GM19240 (cell line): ENCODE measurements around the gene PDCD11.
"Not testable (repeated sequence)": the region's sequence is repeated elsewhere in the genome, so short reads cannot be mapped to it uniquely, and the experiment has no call there.

Source experiments
- DNase-seq: peaks from one replicate; pipeline ENCODE4 v3.0.0; 2011; ENCODE audit warnings: low spot score; ENCODE audit not compliant: insufficient read length

Gene PDCD11

GRCh38 chr10:103472005-103472404 is 75.6 kb downstream of the PDCD11 start:
- no peak for DNase-seq

- no peak for DNase-seq
Measured at GRCh38 chr10:103473261-103473671, 76.8 kb downstream of the PDCD11 start.

GRCh38 chr10:103474077-103474476 is 77.7 kb downstream of the PDCD11 start:
- no peak for DNase-seq

GRCh38 chr10:103475437-103475836 is 79.0 kb downstream of the PDCD11 start:
- no peak for DNase-seq

- DNase-seq, result no peak
Measured at GRCh38 chr10:103476046-103476768, 79.8 kb downstream of the PDCD11 start.

- DNase-seq, result no peak
Measured at GRCh38 chr10:103478671-103479070, 82.2 kb downstream of the PDCD11 start.

- DNase-seq, result no peak
Measured at GRCh38 chr10:103479135-103479534, 82.7 kb downstream of the PDCD11 start, which contains the start of gene CALHM3. Gene CALHM3, minus strand, starts transcription at chr10:103479240. Its CDS starts 208 bp downstream, at chr10:103479032.

- DNase-seq, result no peak
Measured at GRCh38 chr10:103480521-103480920, 84.1 kb downstream of the PDCD11 start.

- peak; percentile 52 for DNase-seq
Measured at GRCh38 chr10:103481974-103482531, 85.6 kb downstream of the PDCD11 start.

GRCh38 chr10:103486635-103487409 is 90.4 kb downstream of the PDCD11 start:
- DNase-seq, result not testable (repeated sequence)

GRCh38 chr10:103487410-103487708 is 90.9 kb downstream of the PDCD11 start:
- DNase-seq, result no peak

GRCh38 chr10:103490986-103491314 is 94.5 kb downstream of the PDCD11 start:
- DNase-seq, result no peak

GRCh38 chr10:103491729-103492364 is 95.4 kb downstream of the PDCD11 start:
- no peak for DNase-seq

- no peak for DNase-seq
Measured at GRCh38 chr10:103492655-103493261, 96.3 kb downstream of the PDCD11 start.

- DNase-seq, result no peak
Measured at GRCh38 chr10:103493362-103493915, 97.0 kb downstream of the PDCD11 start, which contains the start of gene NEURL1. Gene NEURL1, plus strand, starts transcription at chr10:103493705. Its CDS starts 683 bp downstream, at chr10:103494388.

- no peak for DNase-seq
Measured at GRCh38 chr10:103493916-103494877, 97.8 kb downstream of the PDCD11 start.

- no peak for DNase-seq
Measured at GRCh38 chr10:103495321-103495720, 98.9 kb downstream of the PDCD11 start.
